GM18517 (cell line): ENCODE results near the gene PYM1.
"Not testable (repeated sequence)": the region's sequence is repeated elsewhere in the genome, so short reads cannot be mapped to it uniquely, and the experiment has no call there.

Experiments used
- ATAC-seq: cut with Tn5 transposase; IDR thresholded peaks from one replicate; pipeline ENCODE4 v1.9.1; 2021; ENCODE audit warnings: mild to moderate bottlenecking, moderate library complexity; ENCODE audit not compliant: unreplicated experiment

Gene PYM1

DNA sequence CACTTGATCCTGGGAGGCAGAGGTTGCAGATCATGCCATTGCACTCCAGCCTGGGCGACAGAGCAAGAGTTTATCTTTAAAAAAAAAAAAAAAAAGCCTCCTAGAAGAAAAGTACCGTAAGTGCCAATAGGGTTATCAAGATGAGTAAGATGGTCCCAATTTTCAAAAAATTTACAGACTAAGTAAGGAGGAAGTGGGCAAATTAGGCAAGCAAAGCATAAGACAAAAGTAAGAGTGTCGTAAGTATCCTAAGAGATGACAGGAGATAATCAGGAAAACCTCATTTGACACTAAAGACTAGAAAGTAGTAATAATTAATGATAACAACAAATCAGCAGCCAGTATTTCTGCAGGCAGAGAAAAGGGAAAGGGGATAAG, 12.2 kb downstream of the PYM1 start:
- ATAC-seq, result no peak

- ATAC-seq, result no peak
Observed at GRCh38 chr12:55912908-55913307, 14.8 kb downstream of the PYM1 start.

DNA sequence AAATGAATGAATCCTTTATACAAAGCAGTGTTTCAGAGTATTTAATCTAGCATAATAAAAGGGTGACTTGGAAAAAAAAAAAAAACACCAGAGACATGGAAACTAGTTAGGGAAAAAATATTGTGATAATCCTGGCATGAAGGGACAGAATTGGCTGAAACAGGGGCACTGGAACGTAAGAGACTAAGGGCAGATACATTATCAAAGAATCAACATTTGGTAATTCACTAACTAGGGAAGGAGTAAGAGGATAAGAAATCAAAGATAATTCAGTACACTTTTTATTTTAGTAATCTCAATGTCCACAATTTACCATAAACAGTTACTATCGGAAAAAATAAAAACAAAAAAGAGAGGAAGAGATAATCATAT, 18.2 kb downstream of the PYM1 start:
- ATAC-seq, result no peak

- ATAC-seq, result no peak
Observed at GRCh38 chr12:55908726-55909512, 18.8 kb downstream of the PYM1 start.

DNA sequence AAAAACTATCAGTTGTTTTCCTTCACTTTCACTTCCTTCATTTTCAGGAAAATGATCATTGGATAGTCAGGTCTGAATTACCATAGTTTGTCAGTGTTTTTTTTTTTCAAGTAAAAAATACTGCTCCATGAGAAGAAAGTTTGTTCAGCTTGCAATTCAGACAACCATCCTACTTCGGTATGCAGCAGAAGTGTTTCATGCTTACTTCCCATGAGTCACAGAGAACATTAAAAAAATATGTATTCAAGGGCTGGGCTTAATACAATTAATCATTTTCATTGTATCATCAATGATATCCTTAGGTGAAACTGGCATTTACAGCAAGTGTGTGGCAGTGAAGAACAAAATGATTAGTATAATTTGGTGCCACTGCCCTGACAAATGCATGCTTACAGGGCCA, 21.6 kb downstream of the PYM1 start:
- no peak for ATAC-seq

DNA sequence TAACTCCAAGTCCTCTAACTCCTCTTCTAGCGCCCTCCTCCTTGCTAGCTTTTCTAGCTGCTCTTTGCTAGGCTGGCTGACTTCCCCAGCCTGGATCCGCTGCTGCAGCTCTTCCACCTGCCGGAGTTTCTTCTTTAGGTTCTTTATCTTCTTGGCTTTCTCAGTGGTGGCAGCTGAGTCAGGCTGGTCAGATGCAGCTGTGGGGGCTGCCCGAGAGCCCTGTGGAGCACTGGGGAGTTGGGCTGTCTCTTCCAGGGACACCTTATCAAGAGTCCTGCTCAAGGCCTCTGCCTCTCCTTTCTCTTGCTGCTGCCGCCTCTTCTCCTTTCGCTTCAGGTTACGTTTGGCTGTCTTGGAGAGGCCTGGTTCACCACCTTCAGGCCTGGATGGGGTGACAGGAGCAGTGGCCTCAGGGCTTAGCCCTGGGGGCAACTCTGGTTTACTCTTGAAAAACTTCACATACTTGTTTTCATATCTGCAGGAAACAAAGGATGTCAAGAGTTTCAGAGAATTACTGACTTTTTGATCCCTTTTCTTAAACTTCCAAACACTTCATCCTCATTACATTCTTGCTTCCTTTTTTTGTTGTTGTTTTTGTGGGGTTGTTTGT, 25.7 kb downstream of the PYM1 start:
- no peak for ATAC-seq

DNA sequence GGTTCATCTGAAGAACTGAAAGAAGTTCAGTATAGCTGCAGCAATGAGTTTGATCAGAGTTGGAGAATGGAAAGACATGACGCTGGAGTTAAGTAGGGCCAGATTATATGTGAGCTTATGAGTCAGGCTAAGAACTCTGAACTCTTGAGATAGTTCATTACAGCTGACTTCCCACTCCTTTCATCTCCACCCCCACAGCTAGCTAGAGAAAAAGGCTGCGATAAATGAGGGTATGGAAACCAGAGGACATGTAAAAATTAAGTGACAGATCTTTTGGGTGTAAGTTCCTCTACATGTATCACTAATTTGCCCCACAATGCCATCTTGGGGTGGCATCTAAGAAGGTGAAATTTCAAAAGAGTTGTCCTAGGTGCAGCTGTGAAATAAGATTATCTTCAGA, 28.6 kb downstream of the PYM1 start:
- ATAC-seq, result no peak

DNA sequence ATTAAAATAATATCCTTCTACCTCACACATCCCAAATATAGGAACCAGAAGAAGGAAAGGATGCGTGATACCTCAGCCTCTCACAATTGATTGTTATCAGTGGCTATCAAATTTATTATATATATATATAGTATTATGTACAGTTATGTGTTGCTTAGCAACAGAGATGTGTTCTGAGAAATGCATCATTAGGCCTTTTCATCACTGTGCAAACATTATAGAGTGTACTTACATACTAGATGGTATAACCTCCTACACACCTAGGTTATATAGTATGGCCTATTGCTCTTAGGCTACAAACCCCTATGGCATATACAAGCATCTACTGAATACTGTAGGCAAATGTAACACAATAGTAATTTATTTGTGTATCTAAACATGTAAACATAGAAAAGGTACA, 34.0 kb downstream of the PYM1 start:
- no peak for ATAC-seq

GRCh38 chr12:55891310-55891709, 36.4 kb downstream of the PYM1 start:
- no peak for ATAC-seq

DNA sequence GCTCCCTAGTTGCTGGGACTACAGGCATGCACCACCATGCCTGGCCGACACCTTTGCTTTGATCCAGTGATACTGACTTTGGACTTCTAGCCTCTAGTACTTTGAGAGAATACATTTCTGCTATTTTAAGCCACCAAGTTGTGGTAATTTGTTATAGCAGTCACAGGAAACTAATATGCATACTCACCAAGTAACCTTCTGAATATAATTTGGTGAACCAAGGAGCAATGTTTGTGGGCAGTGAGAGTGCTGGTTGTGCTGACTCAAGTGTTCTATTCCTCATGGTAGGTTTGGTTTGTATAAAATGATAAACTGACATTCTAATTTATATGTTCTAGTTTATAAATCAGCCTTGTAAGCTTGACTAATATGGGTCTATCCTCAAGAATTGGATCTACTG, 42.6 kb downstream of the PYM1 start:
- ATAC-seq, result no peak

DNA sequence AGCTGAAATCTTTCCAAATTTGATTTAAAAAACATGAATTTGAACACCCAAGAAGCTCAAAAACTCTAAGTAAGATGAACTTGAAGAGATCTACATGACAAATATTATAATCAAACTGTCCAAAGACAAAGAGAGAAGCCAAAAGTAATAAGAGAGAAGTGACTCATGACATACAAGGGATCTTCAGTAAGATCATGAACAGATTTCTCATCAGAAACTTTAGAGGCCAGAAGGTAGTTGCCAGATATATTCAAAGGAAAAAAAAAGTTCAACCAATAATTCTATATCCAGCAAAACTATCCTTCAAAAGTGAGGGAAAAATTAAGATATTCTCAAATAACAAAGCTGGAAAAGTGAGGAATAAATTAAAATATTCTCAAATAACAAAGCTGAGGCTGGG, 49.9 kb downstream of the PYM1 start:
- no peak for ATAC-seq

GRCh38 chr12:55875704-55876467, 51.8 kb downstream of the PYM1 start:
- no peak for ATAC-seq

DNA sequence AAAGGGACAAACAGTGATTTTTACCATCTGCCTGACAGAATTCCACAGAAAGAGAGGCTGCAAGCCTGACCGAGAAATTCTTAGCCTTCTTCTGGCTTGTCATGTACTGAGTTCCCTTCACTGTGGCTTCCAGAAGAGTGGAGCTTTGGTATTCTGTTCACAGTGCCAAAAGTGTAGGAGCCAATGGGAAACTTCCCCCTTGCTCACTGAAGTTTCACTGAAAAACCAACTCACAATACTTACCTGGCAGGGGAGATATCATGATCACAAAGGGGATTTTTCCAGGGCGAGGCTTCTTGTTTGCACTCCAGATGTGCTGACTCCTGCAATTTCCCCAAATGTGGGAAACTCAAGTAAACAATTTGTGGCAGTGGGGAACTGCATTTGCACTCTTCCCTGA, 53.3 kb downstream of the PYM1 start:
- ATAC-seq, result no peak

GRCh38 chr12:55866454-55867004, 61.2 kb downstream of the PYM1 start:
- ATAC-seq, result not testable (repeated sequence)

GRCh38 chr12:55865327-55865726, 62.4 kb downstream of the PYM1 start:
- ATAC-seq, result no peak

DNA sequence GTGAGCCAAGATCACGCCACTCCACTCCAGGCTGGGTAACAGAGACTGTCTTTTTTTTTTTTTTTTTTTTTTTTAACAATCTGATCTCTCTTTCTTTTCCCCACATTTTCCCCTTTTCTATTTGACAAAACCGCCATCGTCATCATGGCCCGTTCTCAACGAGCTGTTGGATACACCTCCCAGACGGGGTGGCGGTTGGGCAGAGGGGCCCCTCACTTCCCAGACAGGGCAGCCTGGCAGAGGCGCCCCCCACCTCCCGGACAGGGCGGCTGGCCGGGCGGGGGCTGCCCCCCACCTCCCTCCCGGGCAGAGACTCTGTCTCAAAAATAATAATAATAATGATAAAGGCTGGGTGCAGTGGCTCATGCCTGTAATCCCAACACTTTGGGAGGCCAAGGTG, 64.8 kb downstream of the PYM1 start:
- not testable (repeated sequence) for ATAC-seq

DNA sequence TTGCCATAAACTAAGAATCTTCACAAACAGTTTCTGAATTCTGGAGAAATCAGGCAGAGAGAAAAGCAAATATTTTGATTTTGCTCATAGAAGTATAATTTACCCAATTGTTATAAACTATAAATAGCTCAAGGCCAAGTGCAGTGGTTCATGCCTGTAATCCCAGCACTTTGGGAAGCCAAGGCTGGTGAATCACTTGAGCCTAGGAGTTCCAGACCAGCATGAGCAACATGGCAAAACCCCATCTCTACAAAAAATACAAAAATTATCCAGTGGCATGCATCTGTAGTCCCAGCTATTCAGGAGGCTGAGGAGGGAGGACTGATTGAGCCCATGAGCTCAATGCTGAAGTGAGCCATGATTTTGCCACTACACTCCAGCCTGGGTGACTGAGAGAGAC, 65.4 kb downstream of the PYM1 start:
- ATAC-seq, result no peak

DNA sequence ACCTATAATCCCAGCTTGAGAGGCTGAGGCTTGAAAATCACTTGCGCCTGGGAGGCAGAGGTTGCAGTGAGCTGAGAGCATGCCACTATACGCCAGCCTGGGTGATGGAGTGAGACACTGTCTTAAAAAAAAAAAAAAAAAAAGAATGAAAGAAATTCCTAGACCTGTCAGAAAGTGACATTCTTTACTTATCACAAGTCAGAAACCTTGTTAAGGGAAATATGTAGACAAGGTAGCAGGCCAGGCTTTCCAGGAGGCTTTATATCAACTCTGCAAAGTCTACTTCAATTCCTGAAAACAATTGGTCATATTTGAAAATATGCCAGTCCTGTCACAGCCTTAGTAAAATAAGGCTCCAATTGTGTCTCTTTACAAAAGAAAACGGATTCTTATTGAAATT, 65.8 kb downstream of the PYM1 start:
- ATAC-seq, result no peak

- no peak for ATAC-seq
Observed at GRCh38 chr12:55861396-55861795, 66.3 kb downstream of the PYM1 start.

- ATAC-seq, result no peak
Observed at GRCh38 chr12:55852740-55853139, 75.0 kb downstream of the PYM1 start.
